GM23338 (cell line): ENCODE measurements around the gene LRMDA.
A peak's percentile ranks its signal among the peaks of the same experiment; 100 is the strongest.

Source experiments
- CREB1 ChIP-seq: fragments of 250-450 bp; sonication (Bioruptor Pico); IDR thresholded peaks from 2 replicates; pipeline ENCODE4 v1.5.0; 2020; ENCODE audit warnings: low read depth, mild to moderate bottlenecking, moderate library complexity
- ETS1 ChIP-seq: IDR thresholded peaks from 2 replicates; pipeline ENCODE4 v1.6.1; 2016; ENCODE audit warnings: antibody characterized with exemption
- EZH2 ChIP-seq: fragments of 200-600 bp; sonication (generic); IDR thresholded peaks from one replicate; pipeline ENCODE4 v1.8.0; 2017; ENCODE audit warnings: antibody characterized with exemption, mild to moderate bottlenecking, low read depth; ENCODE audit not compliant: unreplicated experiment
- EZH2phosphoT487 ChIP-seq: fragments of 200-600 bp; sonication (generic); IDR thresholded peaks from one replicate; pipeline ENCODE4 v1.8.1; 2018; ENCODE audit warnings: antibody characterized with exemption; ENCODE audit not compliant: unreplicated experiment
- JUNB ChIP-seq: IDR thresholded peaks from one replicate; pipeline ENCODE4 v1.6.1; 2016; ENCODE audit warnings: antibody characterized with exemption; ENCODE audit not compliant: unreplicated experiment
- NANOG ChIP-seq: IDR thresholded peaks from 2 replicates; pipeline ENCODE4 v1.6.1; 2016; ENCODE audit warnings: antibody characterized with exemption, borderline replicate concordance
- POLR2AphosphoS5 ChIP-seq: IDR thresholded peaks from 2 replicates; pipeline ENCODE4 v1.6.1; 2016; ENCODE audit warnings: antibody characterized with exemption, low read depth
- STAT1 ChIP-seq: IDR thresholded peaks from one replicate; pipeline ENCODE4 v1.6.1; 2016; ENCODE audit warnings: antibody characterized with exemption; ENCODE audit not compliant: unreplicated experiment
- ZNF114 ChIP-seq: fragments of 250-450 bp; sonication (Bioruptor Pico); IDR thresholded peaks from 2 replicates; pipeline ENCODE4 v1.5.0; 2020; ENCODE audit warnings: mild to moderate bottlenecking, moderate library complexity
- ZNF331 ChIP-seq: fragments of 250-450 bp; sonication (Bioruptor Pico); IDR thresholded peaks from 2 replicates; pipeline ENCODE4 v1.5.0; 2020; ENCODE audit warnings: low read depth, mild to moderate bottlenecking, moderate library complexity
- ZNF462 ChIP-seq: fragments of 250-450 bp; sonication (Bioruptor Pico); IDR thresholded peaks from 2 replicates; pipeline ENCODE4 v1.5.0; 2020; ENCODE audit warnings: mild to moderate bottlenecking, moderate library complexity
- TF ChIP-seq, protein P1 (sequence below), 2 experiments: fragments of 200-600 bp in 1 of 2; sonication (generic) in 1 of 2; conservative IDR thresholded peaks; 2 replicates each; pipeline versions ENCODE4 v1.5.1 to v1.6.1; 2016 to 2017; ENCODE audit warnings: antibody characterized with exemption in 2 of 2, low read depth in 2 of 2, mild to moderate bottlenecking in 2 of 2, moderate library complexity in 1 of 2
- TF ChIP-seq, protein P2 (sequence below): IDR thresholded peaks from one replicate; pipeline ENCODE4 v1.6.1; 2018; ENCODE audit warnings: antibody characterized with exemption; ENCODE audit not compliant: unreplicated experiment

DNA sequence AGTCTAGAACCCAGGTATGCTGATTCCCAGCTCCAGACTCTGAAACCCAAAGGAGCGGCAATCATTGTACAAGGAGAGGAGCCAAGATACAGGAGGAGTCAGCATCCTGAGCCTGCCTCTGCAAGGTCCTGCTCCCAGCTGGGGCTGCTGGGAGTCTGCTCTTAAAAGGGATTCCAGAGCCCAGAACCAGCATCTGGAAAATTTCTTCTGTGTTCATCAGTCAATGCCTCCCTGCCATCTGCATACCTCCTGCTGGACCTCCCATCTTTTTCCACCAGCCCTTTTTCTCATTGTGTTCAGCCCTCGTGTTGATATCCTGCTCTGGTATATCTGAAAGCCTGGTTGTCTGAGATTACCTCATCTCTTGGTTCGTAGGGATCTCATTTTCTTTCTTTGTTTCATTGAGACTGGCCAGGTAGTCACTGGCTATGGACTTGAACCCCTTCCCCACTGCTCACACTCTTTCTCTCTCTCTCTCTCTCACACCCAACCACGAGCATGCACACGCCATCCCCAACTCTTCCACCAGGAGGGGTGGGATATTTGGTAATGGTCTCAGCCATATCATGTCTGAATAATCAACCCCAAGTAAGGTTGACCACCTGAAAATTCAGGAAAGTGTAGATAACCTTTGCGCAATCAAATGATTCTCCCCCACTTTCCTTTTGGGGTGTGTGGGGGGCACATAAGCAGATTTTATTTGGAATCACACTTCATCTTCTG lies 608.8 kb downstream of the LRMDA start:
- TF ChIP-seq, protein P1, sequence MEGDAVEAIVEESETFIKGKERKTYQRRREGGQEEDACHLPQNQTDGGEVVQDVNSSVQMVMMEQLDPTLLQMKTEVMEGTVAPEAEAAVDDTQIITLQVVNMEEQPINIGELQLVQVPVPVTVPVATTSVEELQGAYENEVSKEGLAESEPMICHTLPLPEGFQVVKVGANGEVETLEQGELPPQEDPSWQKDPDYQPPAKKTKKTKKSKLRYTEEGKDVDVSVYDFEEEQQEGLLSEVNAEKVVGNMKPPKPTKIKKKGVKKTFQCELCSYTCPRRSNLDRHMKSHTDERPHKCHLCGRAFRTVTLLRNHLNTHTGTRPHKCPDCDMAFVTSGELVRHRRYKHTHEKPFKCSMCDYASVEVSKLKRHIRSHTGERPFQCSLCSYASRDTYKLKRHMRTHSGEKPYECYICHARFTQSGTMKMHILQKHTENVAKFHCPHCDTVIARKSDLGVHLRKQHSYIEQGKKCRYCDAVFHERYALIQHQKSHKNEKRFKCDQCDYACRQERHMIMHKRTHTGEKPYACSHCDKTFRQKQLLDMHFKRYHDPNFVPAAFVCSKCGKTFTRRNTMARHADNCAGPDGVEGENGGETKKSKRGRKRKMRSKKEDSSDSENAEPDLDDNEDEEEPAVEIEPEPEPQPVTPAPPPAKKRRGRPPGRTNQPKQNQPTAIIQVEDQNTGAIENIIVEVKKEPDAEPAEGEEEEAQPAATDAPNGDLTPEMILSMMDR (conservative IDR thresholded peaks at IDR 0.05; ENCODE audit: low read depth in 2 of 2), result peak; percentile 58 to 77
- TF ChIP-seq CREB1 (CRISPR knock-in tag), result no peak
- TF ChIP-seq EZH2, result no peak
- TF ChIP-seq NANOG, result no peak
- TF ChIP-seq EZH2phosphoT487, result no peak
- TF ChIP-seq POLR2AphosphoS5, result no peak
- no peak for TF ChIP-seq ZNF114 (CRISPR knock-in tag)
- TF ChIP-seq, protein P2, sequence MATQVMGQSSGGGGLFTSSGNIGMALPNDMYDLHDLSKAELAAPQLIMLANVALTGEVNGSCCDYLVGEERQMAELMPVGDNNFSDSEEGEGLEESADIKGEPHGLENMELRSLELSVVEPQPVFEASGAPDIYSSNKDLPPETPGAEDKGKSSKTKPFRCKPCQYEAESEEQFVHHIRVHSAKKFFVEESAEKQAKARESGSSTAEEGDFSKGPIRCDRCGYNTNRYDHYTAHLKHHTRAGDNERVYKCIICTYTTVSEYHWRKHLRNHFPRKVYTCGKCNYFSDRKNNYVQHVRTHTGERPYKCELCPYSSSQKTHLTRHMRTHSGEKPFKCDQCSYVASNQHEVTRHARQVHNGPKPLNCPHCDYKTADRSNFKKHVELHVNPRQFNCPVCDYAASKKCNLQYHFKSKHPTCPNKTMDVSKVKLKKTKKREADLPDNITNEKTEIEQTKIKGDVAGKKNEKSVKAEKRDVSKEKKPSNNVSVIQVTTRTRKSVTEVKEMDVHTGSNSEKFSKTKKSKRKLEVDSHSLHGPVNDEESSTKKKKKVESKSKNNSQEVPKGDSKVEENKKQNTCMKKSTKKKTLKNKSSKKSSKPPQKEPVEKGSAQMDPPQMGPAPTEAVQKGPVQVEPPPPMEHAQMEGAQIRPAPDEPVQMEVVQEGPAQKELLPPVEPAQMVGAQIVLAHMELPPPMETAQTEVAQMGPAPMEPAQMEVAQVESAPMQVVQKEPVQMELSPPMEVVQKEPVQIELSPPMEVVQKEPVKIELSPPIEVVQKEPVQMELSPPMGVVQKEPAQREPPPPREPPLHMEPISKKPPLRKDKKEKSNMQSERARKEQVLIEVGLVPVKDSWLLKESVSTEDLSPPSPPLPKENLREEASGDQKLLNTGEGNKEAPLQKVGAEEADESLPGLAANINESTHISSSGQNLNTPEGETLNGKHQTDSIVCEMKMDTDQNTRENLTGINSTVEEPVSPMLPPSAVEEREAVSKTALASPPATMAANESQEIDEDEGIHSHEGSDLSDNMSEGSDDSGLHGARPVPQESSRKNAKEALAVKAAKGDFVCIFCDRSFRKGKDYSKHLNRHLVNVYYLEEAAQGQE, result no peak
- TF ChIP-seq STAT1, result no peak
- TF ChIP-seq JUNB, result no peak
- TF ChIP-seq ZNF331 (CRISPR knock-in tag), result no peak
- TF ChIP-seq ETS1, result no peak
- no peak for TF ChIP-seq ZNF462
